ENCODE measurements around the gene AGAP3.

Gene AGAP3

GRCh38 chr7:151116603-151117440 lies 30.5 kb downstream of the AGAP3 start:
- no peak overlapping the region for H3K4me3 ChIP-seq (ENCODE audit: low read depth, low read length)
- in situ Hi-C loops (cut with HindIII; ENCODE audit: low sequenced_read_pairs): no loop called here
- TF ChIP-seq CTCF (IDR thresholded peaks at IDR 0.05; ENCODE audit: low read depth, low read length, missing control alignments): no peak
- no peak for DNase-seq (ENCODE audit: low read depth)

GRCh38 chr7:151117565-151117964 lies 31.3 kb downstream of the AGAP3 start:
- in situ Hi-C loops (cut with HindIII; ENCODE audit: low sequenced_read_pairs): no loop called here
- no peak overlapping the region for H3K4me3 ChIP-seq (ENCODE audit: low read depth, low read length)
- DNase-seq (ENCODE audit: low read depth): no peak
- no peak for TF ChIP-seq CTCF (IDR thresholded peaks at IDR 0.05; ENCODE audit: low read depth, low read length, missing control alignments)

- in situ Hi-C loops (cut with HindIII; ENCODE audit: low sequenced_read_pairs): no loop called here
- DNase-seq (ENCODE audit: low read depth): no peak
- no peak overlapping the region for H3K4me3 ChIP-seq (ENCODE audit: low read depth, low read length)
- no peak for TF ChIP-seq CTCF (IDR thresholded peaks at IDR 0.05; ENCODE audit: low read depth, low read length, missing control alignments)
Observed at GRCh38 chr7:151118108-151119054, 32.1 kb downstream of the AGAP3 start.

GRCh38 chr7:151119055-151119415 lies 32.8 kb downstream of the AGAP3 start:
- H3K4me3 ChIP-seq (ENCODE audit: low read depth, low read length): no peak overlapping the region
- in situ Hi-C loops (cut with HindIII; ENCODE audit: low sequenced_read_pairs): no loop called here
- no peak for DNase-seq (ENCODE audit: low read depth)
- no peak for TF ChIP-seq CTCF (IDR thresholded peaks at IDR 0.05; ENCODE audit: low read depth, low read length, missing control alignments)

GRCh38 chr7:151119902-151120301 lies 33.6 kb downstream of the AGAP3 start:
- TF ChIP-seq CTCF (IDR thresholded peaks at IDR 0.05; ENCODE audit: low read depth, low read length, missing control alignments): no peak
- in situ Hi-C loops (cut with HindIII; ENCODE audit: low sequenced_read_pairs): no loop called here
- no peak overlapping the region for H3K4me3 ChIP-seq (ENCODE audit: low read depth, low read length)
- no peak for DNase-seq (ENCODE audit: low read depth)

GRCh38 chr7:151120896-151121295 lies 34.6 kb downstream of the AGAP3 start:
- DNase-seq (ENCODE audit: low read depth): no peak
- in situ Hi-C loops (cut with HindIII; ENCODE audit: low sequenced_read_pairs): no loop called here
- H3K4me3 ChIP-seq (ENCODE audit: low read depth, low read length): no peak overlapping the region
- no peak for TF ChIP-seq CTCF (IDR thresholded peaks at IDR 0.05; ENCODE audit: low read depth, low read length, missing control alignments)
